LNCaP clone FGC (cell line): Measurements from ENCODE around the gene PPARG.
A peak's percentile ranks its signal among the peaks of the same experiment; 100 is the strongest.
"Not testable (repeated sequence)": the region's sequence is repeated elsewhere in the genome, so short reads cannot be mapped to it uniquely, and the experiment has no call there.

Experiments
- DNase-seq: peaks from one replicate; pipeline ENCODE4 v3.0.0-alpha.2; 2011; ENCODE audit warnings: low read depth
- H3K4me3 ChIP-seq: 2 replicates; pipeline ENCODE4 v1.5.1; 2011; ENCODE audit warnings: mild to moderate bottlenecking, low read depth, low read length, control low read depth
- CTCF ChIP-seq: IDR thresholded peaks from 2 replicates; pipeline ENCODE4 v1.5.1; 2012; ENCODE audit warnings: mild to moderate bottlenecking; ENCODE audit not compliant: control insufficient read depth, insufficient read depth; ENCODE audit errors: extremely low read depth

Gene PPARG

DNA sequence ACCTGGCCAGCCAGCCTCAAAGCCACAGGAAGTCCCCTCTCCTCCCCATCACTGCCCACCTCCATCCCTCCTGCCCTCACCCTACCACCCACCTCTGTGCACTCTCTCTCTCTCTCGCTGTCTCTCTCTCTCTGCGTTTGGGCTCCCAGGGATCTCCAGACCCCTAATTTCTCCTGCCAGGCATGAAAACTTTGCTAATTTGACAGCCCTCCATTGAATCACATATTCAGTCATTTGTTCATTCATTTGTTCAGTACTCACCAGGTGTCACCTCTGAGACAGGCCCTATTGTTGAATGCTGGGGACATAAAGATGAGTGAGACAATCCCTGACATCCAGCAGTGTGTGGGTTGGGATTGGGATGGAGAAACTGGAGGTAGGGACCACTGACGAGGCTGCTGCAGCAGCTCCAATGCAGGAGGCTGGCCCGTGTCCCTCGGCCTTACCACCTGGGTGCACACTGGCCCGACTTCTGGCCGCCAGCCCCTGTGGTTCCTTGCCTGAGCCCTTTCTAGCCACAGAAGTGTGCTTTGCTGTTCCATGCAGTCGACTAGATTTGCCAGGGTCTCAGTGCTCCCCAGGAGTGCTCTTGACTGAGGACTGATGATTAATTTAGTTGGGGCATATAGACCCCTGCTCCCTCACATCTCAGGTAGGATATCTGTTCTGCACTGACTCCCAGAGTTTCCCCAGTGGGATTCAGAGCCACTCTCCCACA is 156.8 kb downstream of the PPARG start:
- no peak for DNase-seq
- TF ChIP-seq CTCF: no peak
- no peak overlapping the region for H3K4me3 ChIP-seq

- no peak overlapping the region for H3K4me3 ChIP-seq
- DNase-seq: no peak
- TF ChIP-seq CTCF: no peak
These were observed 157.4 kb downstream of the PPARG start for GRCh38 chr3:12446298-12446697.

DNA sequence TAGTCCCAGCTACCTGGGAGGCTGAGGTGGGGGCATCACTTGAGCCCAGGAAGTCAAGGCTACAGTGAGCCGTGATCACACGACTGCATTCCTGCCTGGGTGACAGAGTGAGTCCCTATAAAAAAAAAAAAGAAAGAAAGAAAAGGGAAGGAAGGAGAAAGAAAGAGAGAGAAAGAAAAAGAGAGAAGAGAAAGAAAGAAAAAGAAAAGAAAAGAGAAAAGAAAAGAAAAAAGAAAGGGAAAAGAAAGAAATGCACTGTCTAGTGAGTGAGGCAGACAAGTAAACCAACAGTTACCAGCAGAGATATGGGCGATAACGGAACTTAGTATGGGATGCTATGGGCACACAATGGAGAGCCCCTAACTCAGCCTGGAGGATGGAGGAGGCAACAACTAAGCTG is 158.2 kb downstream of the PPARG start:
- H3K4me3 ChIP-seq: no peak overlapping the region
- TF ChIP-seq CTCF: no peak

DNA sequence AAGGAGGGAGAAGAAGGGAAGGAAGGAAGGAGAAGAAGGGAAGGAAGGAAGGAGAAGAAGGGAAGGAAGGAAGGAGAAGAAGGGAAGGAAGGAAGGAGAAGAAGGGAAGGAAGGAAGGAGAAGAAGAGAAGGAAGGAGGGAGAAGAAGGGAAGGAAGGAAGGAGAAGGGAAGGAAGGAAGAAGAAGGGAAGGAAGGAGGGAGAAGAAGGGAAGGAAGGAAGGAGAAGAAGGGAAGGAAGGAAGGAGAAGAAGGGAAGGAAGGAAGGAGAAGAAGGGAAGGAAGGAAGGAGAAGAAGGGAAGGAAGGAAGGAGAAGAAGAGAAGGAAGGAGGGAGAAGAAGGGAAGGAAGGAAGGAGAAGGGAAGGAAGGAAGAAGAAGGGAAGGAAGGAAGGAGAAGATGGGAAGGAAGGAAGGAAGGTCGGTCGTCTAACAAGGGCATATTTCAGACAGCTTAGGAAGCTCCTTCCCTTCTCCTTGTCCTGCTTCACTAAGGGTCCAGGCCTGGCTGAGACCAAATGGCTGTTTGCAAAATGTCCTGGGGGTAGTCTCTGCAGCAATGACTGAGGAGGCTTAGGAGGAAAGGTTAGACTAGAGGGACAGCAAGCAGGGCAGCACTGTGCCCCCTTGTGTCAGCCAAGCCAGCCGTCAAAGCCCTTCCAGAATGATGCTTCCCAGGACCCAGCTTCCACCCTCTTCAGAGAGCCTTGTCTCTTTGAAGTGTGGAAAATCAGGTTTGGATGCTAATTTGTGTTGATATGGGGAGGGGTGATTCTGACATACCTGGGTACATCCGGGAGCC is 159.7 kb downstream of the PPARG start:
- not testable (repeated sequence) for DNase-seq, H3K4me3 ChIP-seq

More for the DNA sequence above, 158.2 kb downstream of the PPARG start:
- DNase-seq: no peak

GRCh38 chr3:12449889-12450682 is 161.2 kb downstream of the PPARG start:
- no peak overlapping the region for H3K4me3 ChIP-seq
- no peak for TF ChIP-seq CTCF
- peak; percentile 17 for DNase-seq

DNA sequence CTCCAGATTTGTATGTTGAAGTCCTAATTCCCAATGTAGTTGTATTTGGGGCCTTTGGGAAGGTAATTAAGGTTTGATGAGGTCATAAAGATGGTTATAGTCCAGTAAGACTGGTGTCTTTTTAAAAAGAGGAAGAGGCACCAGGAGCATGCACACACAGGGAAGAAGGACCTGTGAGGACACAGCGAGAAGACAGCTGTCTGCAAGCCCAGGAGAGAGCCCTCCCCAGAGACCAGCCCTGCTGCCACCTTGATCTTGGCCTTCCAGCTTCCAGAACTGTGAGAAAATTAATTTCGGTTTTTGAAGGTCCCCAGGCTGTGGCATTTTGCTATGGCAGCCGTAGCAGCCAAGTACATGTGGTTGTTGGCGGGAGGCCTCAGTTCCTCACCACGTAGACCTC is 162.6 kb downstream of the PPARG start:
- TF ChIP-seq CTCF: no peak

GRCh38 chr3:12451960-12452359 is 163.1 kb downstream of the PPARG start:
- H3K4me3 ChIP-seq: no peak overlapping the region
- TF ChIP-seq CTCF: no peak
- DNase-seq: no peak

More for the DNA sequence above, 162.6 kb downstream of the PPARG start:
- DNase-seq: no peak
- H3K4me3 ChIP-seq: no peak overlapping the region
